A673 (cell line): ENCODE measurements around the gene ST7.

ENCODE experiments used
- EZH2 ChIP-seq: fragments of 200-600 bp; sonication (generic); IDR thresholded peaks from 2 replicates; pipeline ENCODE4 v1.6.1; 2017; ENCODE audit warnings: borderline replicate concordance, low read depth, mild to moderate bottlenecking, mixed read lengths, antibody characterized with exemption, low read length; ENCODE audit not compliant: poor library complexity, severe bottlenecking
- TF ChIP-seq, protein P1 (sequence below): fragments of 300-800, 200-600 bp; sonication (generic); conservative IDR thresholded peaks from 2 replicates; pipeline ENCODE4 v1.5.1; 2017; ENCODE audit warnings: low read depth, mild to moderate bottlenecking, antibody characterized with exemption, low read length, moderate library complexity, mixed read lengths

DNA sequence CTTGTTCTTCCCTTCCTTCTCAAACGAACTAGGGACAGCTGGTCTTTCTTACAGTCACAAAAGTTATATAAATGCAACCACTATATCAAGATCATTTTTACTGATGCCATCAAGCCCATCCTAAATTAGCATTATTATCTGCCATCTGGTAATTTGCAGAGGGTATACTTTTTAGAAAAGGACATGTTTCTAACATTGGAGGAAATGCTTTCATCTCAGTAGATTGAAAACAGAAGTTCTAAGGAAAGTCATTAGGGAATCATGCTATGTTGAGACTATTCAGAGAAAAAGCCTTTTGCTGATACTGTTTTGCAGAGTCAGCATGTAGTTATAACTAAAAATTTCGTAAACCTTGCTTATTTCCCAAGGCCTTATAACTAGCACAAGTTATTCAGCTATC, 222.9 kb downstream of the ST7 start:
- TF ChIP-seq, protein P1, sequence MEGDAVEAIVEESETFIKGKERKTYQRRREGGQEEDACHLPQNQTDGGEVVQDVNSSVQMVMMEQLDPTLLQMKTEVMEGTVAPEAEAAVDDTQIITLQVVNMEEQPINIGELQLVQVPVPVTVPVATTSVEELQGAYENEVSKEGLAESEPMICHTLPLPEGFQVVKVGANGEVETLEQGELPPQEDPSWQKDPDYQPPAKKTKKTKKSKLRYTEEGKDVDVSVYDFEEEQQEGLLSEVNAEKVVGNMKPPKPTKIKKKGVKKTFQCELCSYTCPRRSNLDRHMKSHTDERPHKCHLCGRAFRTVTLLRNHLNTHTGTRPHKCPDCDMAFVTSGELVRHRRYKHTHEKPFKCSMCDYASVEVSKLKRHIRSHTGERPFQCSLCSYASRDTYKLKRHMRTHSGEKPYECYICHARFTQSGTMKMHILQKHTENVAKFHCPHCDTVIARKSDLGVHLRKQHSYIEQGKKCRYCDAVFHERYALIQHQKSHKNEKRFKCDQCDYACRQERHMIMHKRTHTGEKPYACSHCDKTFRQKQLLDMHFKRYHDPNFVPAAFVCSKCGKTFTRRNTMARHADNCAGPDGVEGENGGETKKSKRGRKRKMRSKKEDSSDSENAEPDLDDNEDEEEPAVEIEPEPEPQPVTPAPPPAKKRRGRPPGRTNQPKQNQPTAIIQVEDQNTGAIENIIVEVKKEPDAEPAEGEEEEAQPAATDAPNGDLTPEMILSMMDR: no peak
- no peak for TF ChIP-seq EZH2
